AG10803 (cell line): ENCODE results near the gene MYO9A.
A peak's percentile ranks its signal among the peaks of the same experiment; 100 is the strongest.

ENCODE experiments used
- DNase-seq: peaks from one replicate; pipeline ENCODE4 v3.0.0; 2010; ENCODE audit warnings: low read depth
- H3K4me3 ChIP-seq: 2 replicates; pipeline ENCODE4 v1.5.1; 2011; ENCODE audit warnings: mild to moderate bottlenecking, low read length, control low read depth
- CTCF ChIP-seq: conservative IDR thresholded peaks from 2 replicates; pipeline ENCODE4 v1.5.1; 2011; ENCODE audit warnings: mild to moderate bottlenecking, low read length, control low read depth, inconsistent platforms

MYO9A gene

GRCh38 chr15:71899674-71900073, 218.3 kb downstream of the MYO9A start:
- DNase-seq, result no peak
- TF ChIP-seq CTCF, result no peak
- no peak overlapping the region for H3K4me3 ChIP-seq

DNA sequence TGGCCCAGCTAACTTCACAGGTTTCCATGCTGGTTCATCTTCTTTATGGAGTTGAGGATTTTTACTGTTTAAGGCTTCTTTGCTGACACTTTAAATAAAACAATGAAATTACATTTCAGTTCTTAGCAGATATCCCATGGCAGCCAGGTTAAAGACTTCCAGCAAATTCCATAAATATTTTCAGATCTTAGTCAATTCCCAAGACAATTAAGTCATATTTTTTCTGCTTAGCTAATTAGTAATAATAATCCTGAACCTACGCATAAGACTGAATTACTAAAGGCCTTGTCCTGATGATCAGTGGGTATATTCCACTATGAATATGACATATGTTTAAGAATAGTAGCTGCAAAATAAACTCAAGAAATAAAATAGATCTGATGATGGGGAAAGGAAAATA, 224.3 kb downstream of the MYO9A start:
- peak; percentile 42 for DNase-seq
- TF ChIP-seq CTCF, result no peak
- no peak overlapping the region for H3K4me3 ChIP-seq

DNA sequence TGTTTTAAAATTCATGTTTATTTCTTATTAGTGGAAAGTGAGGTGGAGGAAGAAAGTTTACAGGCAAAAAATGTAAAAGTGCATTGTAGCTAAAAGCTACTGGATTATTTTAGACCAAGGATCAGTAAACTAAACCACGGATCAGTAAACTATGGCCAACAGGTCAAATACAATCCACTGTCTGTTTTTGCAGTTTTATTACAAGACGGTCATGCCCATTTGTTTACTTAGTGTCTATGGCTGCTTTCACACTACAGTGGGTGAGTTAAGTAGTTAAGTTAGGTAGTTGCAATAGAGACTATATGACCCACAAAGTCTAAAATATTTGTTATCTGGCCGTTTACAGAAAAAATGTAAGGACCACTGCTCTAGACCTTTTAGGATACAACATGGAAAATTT, 225.6 kb downstream of the MYO9A start:
- TF ChIP-seq CTCF, result no peak
- H3K4me3 ChIP-seq, result no peak overlapping the region
- DNase-seq, result no peak

DNA sequence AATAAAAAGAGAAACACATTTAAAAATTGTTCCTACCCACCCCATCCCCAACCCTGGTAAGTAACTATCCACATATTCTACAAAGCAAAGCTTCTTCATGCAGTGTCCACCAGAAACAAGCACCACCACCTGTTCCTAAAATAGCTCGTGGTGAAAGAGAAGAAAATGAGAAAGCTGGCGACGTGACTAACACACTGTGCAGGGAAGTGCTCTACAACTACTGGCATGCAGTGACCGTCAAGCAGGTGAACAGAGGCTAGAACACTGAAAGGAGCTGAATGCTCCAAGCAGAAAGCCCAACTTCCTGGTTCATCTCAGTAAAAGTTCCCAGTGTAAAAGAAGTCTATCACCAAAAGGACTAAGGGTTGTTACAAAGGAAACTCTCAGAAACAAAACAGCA, 226.9 kb downstream of the MYO9A start:
- no peak for DNase-seq
- TF ChIP-seq CTCF, result no peak

GRCh38 chr15:71889947-71890346, 228.0 kb downstream of the MYO9A start:
- TF ChIP-seq CTCF, result no peak

More for the DNA sequence above, 226.9 kb downstream of the MYO9A start:
- H3K4me3 ChIP-seq, result no peak overlapping the region

GRCh38 chr15:71889385-71889784, 228.6 kb downstream of the MYO9A start:
- H3K4me3 ChIP-seq, result no peak overlapping the region
- no peak for DNase-seq
- no peak for TF ChIP-seq CTCF

More at GRCh38 chr15:71889947-71890346, 228.0 kb downstream of the MYO9A start:
- DNase-seq, result no peak
- H3K4me3 ChIP-seq, result no peak overlapping the region

- no peak for DNase-seq
- no peak for TF ChIP-seq CTCF
- H3K4me3 ChIP-seq, result no peak overlapping the region
Measured at GRCh38 chr15:71888797-71889196, 229.2 kb downstream of the MYO9A start.
